ENCODE measurements around the gene CHORDC1.

The CHORDC1 gene

DNA sequence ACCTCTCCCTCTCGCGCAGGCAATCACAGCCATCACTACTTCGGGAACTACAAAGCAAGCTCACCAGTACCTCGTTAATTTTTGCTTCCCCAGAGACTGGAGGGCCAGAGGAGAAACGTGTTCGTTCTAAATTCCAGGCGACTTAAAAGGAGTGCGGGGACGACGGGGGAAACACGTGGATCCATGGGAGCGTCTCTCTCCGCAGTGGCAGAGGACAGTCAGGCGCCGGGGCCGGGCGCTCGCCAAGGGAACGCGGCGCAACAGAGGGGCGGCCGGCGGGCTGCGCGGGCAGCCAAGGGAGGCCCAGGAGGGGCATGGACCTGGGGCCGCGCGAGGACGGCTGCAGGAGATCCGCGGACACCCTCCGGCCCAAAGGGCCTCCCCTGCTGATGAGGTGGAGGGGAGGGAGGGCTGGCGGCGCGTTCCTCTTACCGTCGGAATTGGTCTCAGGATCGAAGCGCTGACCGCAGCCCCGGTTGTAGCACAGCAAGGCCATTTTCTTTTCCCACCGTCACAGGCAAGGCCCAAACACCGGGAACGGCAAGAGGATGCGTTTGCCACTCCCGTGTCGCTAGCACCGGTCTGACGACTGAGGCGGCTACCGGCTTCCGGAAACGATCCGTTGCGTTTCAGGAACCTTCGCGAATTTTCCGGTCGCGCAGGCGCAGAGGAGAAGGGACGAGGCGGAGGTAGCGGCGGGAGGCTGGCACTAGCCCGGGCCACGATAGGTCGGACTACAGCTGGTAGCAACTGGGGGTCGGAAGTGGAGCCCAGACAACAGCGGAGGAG, at the start of gene CHORDC1:
Gene CHORDC1, minus strand, starts transcription at position 591 of the 789 bp plus-strand sequence. Its CDS starts 95 bp downstream, at position 496.
- DNase-seq (ENCODE audit: low read depth, low spot score): peak; percentile 64
- Histone ChIP-seq H3K4me3 (ENCODE audit: low read length) (peak within 1 kb of the TSS; percentile 57), H3K9me3 (ENCODE audit: control insufficient read depth, insufficient read depth, low read length) (no peaks in the 10 kb centered on the region), H3K27me3 (ENCODE audit: control insufficient read depth, insufficient read depth, low read length) (no peaks in the 10 kb centered on the region), H3K36me3 (ENCODE audit: control insufficient read depth, insufficient read depth, low read length) (no peaks in the 10 kb centered on the region), H3K4me1 (ENCODE audit: control insufficient read depth, insufficient read depth, low read length) (no peaks in the 10 kb centered on the region), H3K27ac (ENCODE audit: low read length) (no peak within 1 kb of the TSS)
- WGBS (ENCODE audit: insufficient coverage, insufficient read length): no CpG with 5 or more reads among the region's 71 CpGs

DNA sequence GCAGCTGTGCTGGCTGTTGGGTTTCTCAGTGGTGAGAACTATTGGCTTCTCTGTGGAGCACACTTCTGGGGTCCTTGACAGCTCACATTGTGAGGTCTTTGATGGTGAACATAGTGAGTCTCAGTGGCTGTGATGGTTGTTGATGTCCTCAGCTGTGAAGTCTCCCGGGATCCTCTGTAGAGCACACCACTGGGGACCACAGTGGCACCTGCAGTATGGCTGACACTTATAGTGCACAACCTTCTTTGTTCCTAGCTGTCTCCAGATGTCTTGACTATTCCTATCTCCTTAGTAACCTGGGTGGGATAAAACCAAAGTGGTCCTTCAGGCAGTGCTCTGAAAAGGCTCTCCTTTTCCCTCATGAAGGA, 34.3 kb upstream of the CHORDC1 start:
- Histone ChIP-seq H3K27me3 (ENCODE audit: control insufficient read depth, insufficient read depth, low read length) (no peaks in the 10 kb centered on the region), H3K4me1 (ENCODE audit: control insufficient read depth, insufficient read depth, low read length) (no peaks in the 10 kb centered on the region), H3K27ac (ENCODE audit: low read length) (no peak overlapping the region), H3K36me3 (ENCODE audit: control insufficient read depth, insufficient read depth, low read length) (no peaks in the 10 kb centered on the region), H3K9me3 (ENCODE audit: control insufficient read depth, insufficient read depth, low read length) (no peaks in the 10 kb centered on the region), H3K4me3 (ENCODE audit: low read length) (no peak overlapping the region)
- DNase-seq (ENCODE audit: low read depth, low spot score): no peak
- WGBS (ENCODE audit: insufficient coverage, insufficient read length): no CpG with 5 or more reads among the region's 1 CpG

DNA sequence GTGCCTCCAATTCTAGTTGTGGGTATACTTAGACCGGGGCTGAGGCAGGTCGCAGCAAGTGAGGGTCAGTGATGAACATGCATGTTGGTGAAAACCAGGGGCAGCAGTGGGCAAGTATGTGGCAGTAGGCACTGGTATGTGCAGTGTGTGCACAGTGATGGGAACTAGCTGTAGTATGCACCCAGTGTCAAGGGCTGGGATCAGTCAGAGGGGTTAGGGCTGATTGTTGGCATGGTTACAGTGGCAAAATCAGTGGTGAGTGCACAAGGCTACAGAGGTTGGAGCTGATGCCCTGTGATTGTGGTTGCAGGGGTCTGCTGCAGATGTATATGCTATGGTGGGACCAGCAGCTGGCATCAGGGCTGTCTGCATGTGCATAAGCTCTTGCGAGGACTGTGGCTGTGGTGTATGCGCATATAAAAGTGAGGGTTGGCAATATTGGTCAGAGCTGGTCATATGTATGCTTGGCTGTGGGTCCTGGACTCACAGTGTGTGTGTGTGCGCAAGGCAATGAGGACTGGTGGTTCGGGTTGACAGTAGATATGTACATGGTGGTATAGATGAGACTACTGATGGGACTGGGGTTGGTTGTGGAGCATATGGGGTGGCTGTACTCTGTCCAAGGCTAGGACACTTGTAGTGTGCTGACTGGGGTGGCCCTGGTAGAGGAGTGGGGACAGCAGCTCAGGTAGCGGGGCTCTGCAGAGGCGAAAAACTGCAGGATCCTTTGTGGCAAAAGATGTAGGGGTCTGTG, 33.7 kb upstream of the CHORDC1 start:
- no peaks in the 10 kb centered on the region for H3K36me3 ChIP-seq (ENCODE audit: control insufficient read depth, insufficient read depth, low read length)
- WGBS (ENCODE audit: insufficient coverage, insufficient read length): no CpG with 5 or more reads among the region's 8 CpGs

DNA sequence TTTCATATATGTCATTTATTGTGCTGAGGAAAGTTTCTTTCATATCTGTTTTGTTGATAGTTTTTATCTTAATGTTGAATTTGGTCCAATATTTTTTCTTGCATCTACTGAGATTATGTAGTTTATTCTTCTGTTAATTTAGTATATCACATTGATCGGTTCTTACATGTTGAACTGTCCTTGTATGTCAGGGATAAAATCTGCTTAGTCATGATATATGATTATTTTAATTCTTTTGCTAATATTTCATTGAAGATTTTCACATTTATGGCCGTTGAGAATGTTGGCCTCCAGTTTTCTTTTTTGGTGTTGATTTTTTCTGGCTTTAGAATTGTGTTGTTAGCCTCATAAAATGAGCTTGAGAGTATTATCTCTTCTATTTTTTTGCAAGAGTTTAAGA, 31.2 kb upstream of the CHORDC1 start:
- Histone ChIP-seq H3K9me3 (ENCODE audit: control insufficient read depth, insufficient read depth, low read length) (no peaks in the 10 kb centered on the region), H3K4me3 (ENCODE audit: low read length) (no peak overlapping the region), H3K4me1 (ENCODE audit: control insufficient read depth, insufficient read depth, low read length) (no peaks in the 10 kb centered on the region), H3K27me3 (ENCODE audit: control insufficient read depth, insufficient read depth, low read length) (no peaks in the 10 kb centered on the region), H3K27ac (ENCODE audit: low read length) (no peak overlapping the region), H3K36me3 (ENCODE audit: control insufficient read depth, insufficient read depth, low read length) (no peaks in the 10 kb centered on the region)
- DNase-seq (ENCODE audit: low read depth, low spot score): no peak
- no CpG with 5 or more reads among the region's 2 CpGs for WGBS (ENCODE audit: insufficient coverage, insufficient read length)

More for the DNA sequence above, 33.7 kb upstream of the CHORDC1 start:
- Histone ChIP-seq H3K27me3 (ENCODE audit: control insufficient read depth, insufficient read depth, low read length) (no peaks in the 10 kb centered on the region), H3K9me3 (ENCODE audit: control insufficient read depth, insufficient read depth, low read length) (no peaks in the 10 kb centered on the region), H3K4me3 (ENCODE audit: low read length) (no peak overlapping the region), H3K27ac (ENCODE audit: low read length) (no peak overlapping the region), H3K4me1 (ENCODE audit: control insufficient read depth, insufficient read depth, low read length) (no peaks in the 10 kb centered on the region)
- no peak for DNase-seq (ENCODE audit: low read depth, low spot score)

DNA sequence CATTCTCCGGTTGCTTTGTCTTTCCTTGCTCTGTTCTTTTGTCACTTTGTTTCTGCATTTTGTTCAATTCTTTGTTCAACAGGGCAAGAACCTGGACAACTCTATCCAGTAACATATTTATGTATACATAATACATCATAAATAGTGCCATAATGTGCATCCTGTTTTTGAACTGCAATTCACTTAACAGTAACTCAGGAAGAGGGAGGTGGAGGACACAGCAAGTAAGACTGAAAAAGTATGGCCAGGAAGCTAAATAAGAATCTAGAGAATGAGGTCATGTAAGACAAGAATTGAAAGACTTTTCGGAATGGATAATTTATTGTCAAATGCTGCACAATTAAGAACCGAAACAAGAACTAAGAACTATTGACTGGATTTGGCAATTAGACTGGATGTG, 29.2 kb upstream of the CHORDC1 start:
- no peak for DNase-seq (ENCODE audit: low read depth, low spot score)
- no peak overlapping the region for H3K4me3 ChIP-seq (ENCODE audit: low read length)
- no CpG with 5 or more reads among the region's 3 CpGs for WGBS (ENCODE audit: insufficient coverage, insufficient read length)

GRCh38 chr11:90251599-90251998, 28.8 kb upstream of the CHORDC1 start:
- Histone ChIP-seq H3K4me3 (ENCODE audit: low read length) (no peak overlapping the region), H3K27ac (ENCODE audit: low read length) (no peak overlapping the region), H3K9me3 (ENCODE audit: control insufficient read depth, insufficient read depth, low read length) (no peaks in the 10 kb centered on the region), H3K36me3 (ENCODE audit: control insufficient read depth, insufficient read depth, low read length) (no peaks in the 10 kb centered on the region), H3K27me3 (ENCODE audit: control insufficient read depth, insufficient read depth, low read length) (no peaks in the 10 kb centered on the region), H3K4me1 (ENCODE audit: control insufficient read depth, insufficient read depth, low read length) (no peaks in the 10 kb centered on the region)
- WGBS (ENCODE audit: insufficient coverage, insufficient read length): no CpG with 5 or more reads among the region's 2 CpGs
- DNase-seq (ENCODE audit: low read depth, low spot score): no peak

More for the DNA sequence above, 29.2 kb upstream of the CHORDC1 start:
- Histone ChIP-seq H3K9me3 (ENCODE audit: control insufficient read depth, insufficient read depth, low read length) (no peaks in the 10 kb centered on the region), H3K4me1 (ENCODE audit: control insufficient read depth, insufficient read depth, low read length) (no peaks in the 10 kb centered on the region), H3K36me3 (ENCODE audit: control insufficient read depth, insufficient read depth, low read length) (no peaks in the 10 kb centered on the region), H3K27ac (ENCODE audit: low read length) (no peak overlapping the region), H3K27me3 (ENCODE audit: control insufficient read depth, insufficient read depth, low read length) (no peaks in the 10 kb centered on the region)

DNA sequence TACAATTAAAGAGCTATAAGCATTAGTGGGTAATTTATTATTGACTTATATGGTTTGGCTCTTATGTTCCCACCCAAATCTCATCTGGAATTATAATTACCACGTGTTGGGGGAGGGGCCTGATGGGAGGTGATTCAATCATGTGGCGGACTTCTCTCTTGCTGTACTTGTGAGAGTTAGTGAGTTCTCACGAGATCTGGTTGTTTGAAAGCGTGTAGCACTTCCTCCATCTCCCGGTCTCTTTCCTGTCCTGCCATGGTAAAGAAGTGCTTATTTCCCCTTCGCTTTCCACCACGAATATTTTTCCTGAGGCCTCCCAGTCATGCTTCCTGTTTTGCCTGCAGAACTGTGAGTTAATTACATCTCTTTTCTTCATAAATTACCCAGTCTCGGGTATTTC, 28.1 kb upstream of the CHORDC1 start:
- Histone ChIP-seq H3K27ac (ENCODE audit: low read length) (no peak overlapping the region), H3K27me3 (ENCODE audit: control insufficient read depth, insufficient read depth, low read length) (no peaks in the 10 kb centered on the region), H3K9me3 (ENCODE audit: control insufficient read depth, insufficient read depth, low read length) (no peaks in the 10 kb centered on the region), H3K4me3 (ENCODE audit: low read length) (no peak overlapping the region), H3K4me1 (ENCODE audit: control insufficient read depth, insufficient read depth, low read length) (no peaks in the 10 kb centered on the region), H3K36me3 (ENCODE audit: control insufficient read depth, insufficient read depth, low read length) (no peaks in the 10 kb centered on the region)
- no peak for DNase-seq (ENCODE audit: low read depth, low spot score)
- WGBS (ENCODE audit: insufficient coverage, insufficient read length): no CpG with 5 or more reads among the region's 8 CpGs

DNA sequence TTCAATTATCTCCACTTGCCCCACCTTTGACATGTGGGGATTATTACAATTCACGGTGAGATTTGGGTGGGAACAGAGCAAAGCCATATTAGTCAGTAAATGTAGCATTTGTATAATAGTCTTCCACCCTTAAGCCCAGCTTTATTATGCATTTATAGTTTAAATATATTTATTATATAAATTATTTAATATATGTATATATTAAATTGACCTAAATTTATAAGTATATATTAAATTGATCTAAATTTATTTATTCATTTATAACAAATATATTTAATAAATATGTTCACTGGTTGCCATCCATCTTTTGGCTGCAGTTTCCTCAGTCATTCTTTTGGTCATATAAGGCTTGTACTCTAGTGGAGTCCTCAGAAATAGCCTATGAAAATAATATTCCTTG, 23.6 kb upstream of the CHORDC1 start:
- no CpG with 5 or more reads among the region's 1 CpG for WGBS (ENCODE audit: insufficient coverage, insufficient read length)
- DNase-seq (ENCODE audit: low read depth, low spot score): no peak
- H3K27ac ChIP-seq (ENCODE audit: low read length): no peak overlapping the region

GRCh38 chr11:90243534-90243933, 20.7 kb upstream of the CHORDC1 start:
- Histone ChIP-seq H3K9me3 (ENCODE audit: control insufficient read depth, insufficient read depth, low read length) (no peaks in the 10 kb centered on the region), H3K4me3 (ENCODE audit: low read length) (no peak overlapping the region), H3K4me1 (ENCODE audit: control insufficient read depth, insufficient read depth, low read length) (peaks cover 2% of the 10 kb centered on the region), H3K27me3 (ENCODE audit: control insufficient read depth, insufficient read depth, low read length) (no peaks in the 10 kb centered on the region), H3K27ac (ENCODE audit: low read length) (no peak overlapping the region), H3K36me3 (ENCODE audit: control insufficient read depth, insufficient read depth, low read length) (no peaks in the 10 kb centered on the region)
- no peak for DNase-seq (ENCODE audit: low read depth, low spot score)
- WGBS (ENCODE audit: insufficient coverage, insufficient read length): no CpG with 5 or more reads among the region's 1 CpG

More for the DNA sequence above, 23.6 kb upstream of the CHORDC1 start:
- Histone ChIP-seq H3K36me3 (ENCODE audit: control insufficient read depth, insufficient read depth, low read length) (no peaks in the 10 kb centered on the region), H3K4me3 (ENCODE audit: low read length) (no peak overlapping the region), H3K4me1 (ENCODE audit: control insufficient read depth, insufficient read depth, low read length) (no peaks in the 10 kb centered on the region; the same call in 1 of the 2 replicates), H3K27me3 (ENCODE audit: control insufficient read depth, insufficient read depth, low read length) (no peaks in the 10 kb centered on the region), H3K9me3 (ENCODE audit: control insufficient read depth, insufficient read depth, low read length) (no peaks in the 10 kb centered on the region)

DNA sequence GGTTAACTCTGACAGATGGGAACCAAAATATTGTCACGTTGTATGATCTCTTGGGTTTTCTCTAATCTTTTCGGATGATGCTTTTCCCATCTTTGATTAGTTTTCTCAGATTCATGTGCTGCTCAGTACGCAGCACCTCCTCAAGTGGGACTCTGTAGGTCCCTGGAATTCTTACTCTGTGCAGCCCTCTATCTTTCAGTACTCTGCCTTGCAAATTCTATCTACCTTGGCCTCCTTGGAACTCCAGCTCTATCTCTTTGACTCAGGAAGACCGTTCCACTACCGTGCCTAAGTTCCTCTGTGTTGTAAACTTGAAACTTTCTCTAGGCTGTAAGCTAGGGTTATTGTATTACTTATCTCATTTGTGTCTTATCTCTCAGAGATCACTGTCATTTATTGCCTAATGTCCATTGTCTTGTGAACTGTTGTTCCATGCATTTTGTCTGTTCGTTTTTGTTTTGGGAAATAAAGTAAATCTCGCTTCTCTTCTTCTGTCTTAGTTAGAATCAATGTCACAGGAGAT, 20.1 kb upstream of the CHORDC1 start:
- Histone ChIP-seq H3K27me3 (ENCODE audit: control insufficient read depth, insufficient read depth, low read length) (no peaks in the 10 kb centered on the region), H3K4me1 (ENCODE audit: control insufficient read depth, insufficient read depth, low read length) (peaks cover 2% of the 10 kb centered on the region), H3K36me3 (ENCODE audit: control insufficient read depth, insufficient read depth, low read length) (no peaks in the 10 kb centered on the region), H3K4me3 (ENCODE audit: low read length) (no peak overlapping the region), H3K27ac (ENCODE audit: low read length) (no peak overlapping the region), H3K9me3 (ENCODE audit: control insufficient read depth, insufficient read depth, low read length) (no peaks in the 10 kb centered on the region)
- no peak for DNase-seq (ENCODE audit: low read depth, low spot score)
- no CpG with 5 or more reads among the region's 7 CpGs for WGBS (ENCODE audit: insufficient coverage, insufficient read length)
